Hepatocyte (in vitro differentiated cells): Measurements from ENCODE around the gene SDK1.

ENCODE experiments used
- EZH2 ChIP-seq: fragments of 200-600 bp; sonication (generic); IDR thresholded peaks from 2 replicates; pipeline ENCODE4 v1.6.1; 2016; ENCODE audit warnings: antibody characterized with exemption, mild to moderate bottlenecking, borderline replicate concordance
- EZH2phosphoT487 ChIP-seq: fragments of 200-600 bp; sonication (generic); IDR thresholded peaks from one replicate; pipeline ENCODE4 v1.6.1; 2018; ENCODE audit warnings: antibody characterized with exemption, mild to moderate bottlenecking, low read depth, moderate library complexity; ENCODE audit not compliant: unreplicated experiment, severe bottlenecking
- TF ChIP-seq, protein P1 (sequence below): fragments of 200-600 bp; sonication (generic); IDR thresholded peaks from 2 replicates; pipeline ENCODE4 v1.5.1; 2016; ENCODE audit warnings: antibody characterized with exemption, mild to moderate bottlenecking; ENCODE audit not compliant: poor library complexity

DNA sequence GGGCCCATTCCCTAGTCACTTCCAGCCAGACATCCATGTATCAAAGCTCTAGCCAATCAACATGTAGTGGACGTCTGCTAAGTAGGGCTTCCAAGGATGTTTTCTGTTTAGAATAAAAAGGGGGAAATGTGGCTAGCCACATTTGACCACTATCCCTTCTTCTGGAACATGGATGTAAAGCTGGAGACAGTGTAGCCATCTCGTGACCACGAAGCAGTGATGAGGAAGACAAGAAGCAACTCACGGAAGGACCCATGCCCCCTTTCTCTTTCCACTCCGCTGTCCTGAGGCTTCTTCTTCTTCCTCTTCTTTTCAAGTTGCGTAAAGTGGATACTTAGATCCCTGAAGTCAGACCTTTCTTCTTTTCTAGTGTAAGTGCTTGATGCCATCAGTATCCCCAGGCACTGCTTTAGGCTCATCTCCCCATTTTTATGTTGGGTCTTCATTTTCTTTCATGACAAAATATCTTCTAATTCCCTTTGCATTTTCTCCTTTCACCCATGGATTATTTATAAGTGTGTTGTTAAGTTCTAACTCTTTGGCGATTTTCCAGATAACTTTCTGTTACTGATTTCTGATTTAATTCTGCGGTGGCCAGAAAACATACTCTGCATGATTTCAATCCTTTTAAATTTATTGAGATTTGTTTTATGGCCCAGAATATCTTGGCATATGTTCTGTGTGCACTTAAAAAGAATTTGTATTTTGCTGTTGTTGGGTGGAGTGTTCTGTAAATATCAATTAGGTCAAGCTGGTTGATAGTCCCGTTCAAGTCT, 594.5 kb downstream of the SDK1 start:
- TF ChIP-seq, protein P1, sequence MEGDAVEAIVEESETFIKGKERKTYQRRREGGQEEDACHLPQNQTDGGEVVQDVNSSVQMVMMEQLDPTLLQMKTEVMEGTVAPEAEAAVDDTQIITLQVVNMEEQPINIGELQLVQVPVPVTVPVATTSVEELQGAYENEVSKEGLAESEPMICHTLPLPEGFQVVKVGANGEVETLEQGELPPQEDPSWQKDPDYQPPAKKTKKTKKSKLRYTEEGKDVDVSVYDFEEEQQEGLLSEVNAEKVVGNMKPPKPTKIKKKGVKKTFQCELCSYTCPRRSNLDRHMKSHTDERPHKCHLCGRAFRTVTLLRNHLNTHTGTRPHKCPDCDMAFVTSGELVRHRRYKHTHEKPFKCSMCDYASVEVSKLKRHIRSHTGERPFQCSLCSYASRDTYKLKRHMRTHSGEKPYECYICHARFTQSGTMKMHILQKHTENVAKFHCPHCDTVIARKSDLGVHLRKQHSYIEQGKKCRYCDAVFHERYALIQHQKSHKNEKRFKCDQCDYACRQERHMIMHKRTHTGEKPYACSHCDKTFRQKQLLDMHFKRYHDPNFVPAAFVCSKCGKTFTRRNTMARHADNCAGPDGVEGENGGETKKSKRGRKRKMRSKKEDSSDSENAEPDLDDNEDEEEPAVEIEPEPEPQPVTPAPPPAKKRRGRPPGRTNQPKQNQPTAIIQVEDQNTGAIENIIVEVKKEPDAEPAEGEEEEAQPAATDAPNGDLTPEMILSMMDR = no peak
- TF ChIP-seq EZH2 (no peak), EZH2phosphoT487 (no peak)
